ENCODE results near the gene STXBP5.

GRCh38 chr6:147156799-147157382 is 47.3 kb upstream of the STXBP5 start:
- TF ChIP-seq, protein P1, sequence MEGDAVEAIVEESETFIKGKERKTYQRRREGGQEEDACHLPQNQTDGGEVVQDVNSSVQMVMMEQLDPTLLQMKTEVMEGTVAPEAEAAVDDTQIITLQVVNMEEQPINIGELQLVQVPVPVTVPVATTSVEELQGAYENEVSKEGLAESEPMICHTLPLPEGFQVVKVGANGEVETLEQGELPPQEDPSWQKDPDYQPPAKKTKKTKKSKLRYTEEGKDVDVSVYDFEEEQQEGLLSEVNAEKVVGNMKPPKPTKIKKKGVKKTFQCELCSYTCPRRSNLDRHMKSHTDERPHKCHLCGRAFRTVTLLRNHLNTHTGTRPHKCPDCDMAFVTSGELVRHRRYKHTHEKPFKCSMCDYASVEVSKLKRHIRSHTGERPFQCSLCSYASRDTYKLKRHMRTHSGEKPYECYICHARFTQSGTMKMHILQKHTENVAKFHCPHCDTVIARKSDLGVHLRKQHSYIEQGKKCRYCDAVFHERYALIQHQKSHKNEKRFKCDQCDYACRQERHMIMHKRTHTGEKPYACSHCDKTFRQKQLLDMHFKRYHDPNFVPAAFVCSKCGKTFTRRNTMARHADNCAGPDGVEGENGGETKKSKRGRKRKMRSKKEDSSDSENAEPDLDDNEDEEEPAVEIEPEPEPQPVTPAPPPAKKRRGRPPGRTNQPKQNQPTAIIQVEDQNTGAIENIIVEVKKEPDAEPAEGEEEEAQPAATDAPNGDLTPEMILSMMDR (IDR thresholded peaks at IDR 0.05), result no peak
- no peak for TF ChIP-seq POLR2A (IDR thresholded peaks at IDR 0.05)

All from thyroid gland (tissue), 4 donors.